Transverse colon (tissue), 4 donors: ENCODE results near the gene TAS1R3. TPM values are rescaled to one million over a fixed set of nuclear protein-coding genes. Genes with fewer than 3 reads are reported as not detected.

Source experiments
- DNase-seq: peaks from one replicate; pipeline ENCODE4 v3.0.0-alpha.2; 2019
- H3K27ac ChIP-seq, 4 donors: fragments of 200-600 bp; sonication (generic); 2 replicates each; pipeline ENCODE4 v1.5.1; 2016 to 2018; ENCODE audit warnings: inconsistent platforms in 4 of 4
- H3K27me3 ChIP-seq: fragments of 200-600 bp; sonication (generic); 2 replicates; pipeline ENCODE4 v1.5.1; 2017; ENCODE audit warnings: inconsistent platforms
- H3K36me3 ChIP-seq, 4 donors: fragments of 200-600 bp; sonication (generic); 2 replicates each; pipeline ENCODE4 v1.5.1; 2017 to 2019; ENCODE audit warnings: inconsistent platforms in 4 of 4
- H3K4me1 ChIP-seq, 4 donors: fragments of 200-600 bp; sonication (generic); 2 replicates each; pipeline ENCODE4 v1.5.1; 2017 to 2020; ENCODE audit warnings: inconsistent platforms in 4 of 4
- H3K4me3 ChIP-seq, 4 donors: fragments of 200-600 bp; sonication (generic); 1 replicate in 1 of 4; 2 replicates in 3 of 4; pipeline versions ENCODE4 v1.5.1 to v1.6.1; 2017 to 2019; ENCODE audit warnings: inconsistent platforms in 4 of 4
- H3K9me3 ChIP-seq, 2 donors: fragments of 200-600 bp; sonication (generic); 2 replicates each; pipeline ENCODE4 v1.5.1; 2017 to 2019; ENCODE audit warnings: inconsistent platforms in 2 of 2
- CTCF ChIP-seq, 5 experiments: fragments of 200-600 bp in 3 of 5; fragments of 450-650 bp in 2 of 5; sonication (generic) in 3 of 5; IDR thresholded peaks; 1 replicate in 2 of 5; 2 replicates in 3 of 5; pipeline ENCODE4 v1.5.1; 2016 to 2017; ENCODE audit warnings: antibody characterized with exemption in 5 of 5, inconsistent platforms in 3 of 5, mild to moderate bottlenecking in 2 of 5, moderate library complexity in 1 of 5
- EP300 ChIP-seq: sonication (generic); formaldehyde crosslinking; IDR thresholded peaks from one replicate; pipeline ENCODE4 v1.6.1; 2017; ENCODE audit warnings: antibody characterized with exemption, low read depth
- POLR2A ChIP-seq: fragments of 450-650 bp; IDR thresholded peaks from one replicate; pipeline ENCODE4 v1.6.1; 2016; ENCODE audit warnings: antibody characterized with exemption, mild to moderate bottlenecking, moderate library complexity
- POLR2AphosphoS5 ChIP-seq, 3 donors: sonication (generic); formaldehyde crosslinking; IDR thresholded peaks; one replicate each; pipeline ENCODE4 v1.6.1; 2016; ENCODE audit warnings: antibody characterized with exemption in 3 of 3
- WGBS, 2 donors: methylation state at CpG; one replicate each; pipeline ENCODE4 v1.1.5; 2018; ENCODE audit warnings: low coverage in 1 of 2; 5-methylcytosine and 5-hydroxymethylcytosine counted together
- in situ Hi-C, 4 donors: fragments of 200-750 bp; cut with MboI; loops; one replicate each; pipeline versions ENCODE4 v1.15.0 to v1.15.1; 2017; ENCODE audit warnings: low sequenced_read_pairs in 3 of 4, low pct_ligation_motif_present in 1 of 4, low pct_unique_long_range_greater_than_20kb in 1 of 4
- intact Hi-C: fragments of 100-400 bp; cut with DNase I; formaldehyde crosslinking; loops from one replicate; pipeline ENCODE4 v1.15.1; 2023; ENCODE audit warnings: low total_unique reads
- total RNA-seq, 4 donors: library from RNA; depleted of rRNA; stranded (reverse); fragments of >200 nt; gene quantifications; one replicate each; pipeline ENCODE4 v1.1.0, GENCODE V29; 2016

Gene TAS1R3
- total RNA-seq, 4 donors from 2014 or later: 0.40 to 2.0 (median 1.9) TPM; not detected in 1

- Histone ChIP-seq H3K27ac (peak overlapping the region; percentile 86 to 92 (median 89)), H3K4me1 (peaks cover 15 to 66% (median 34%) of the 10 kb centered on the region in 4 donors), H3K36me3 (no peaks in the 10 kb centered on the region), H3K4me3 (no peak overlapping the region), H3K9me3 (no peaks in the 10 kb centered on the region), H3K27me3 (peaks cover 54% of the 10 kb centered on the region)
- 46 to 50% methylated on average over 4 to 6 of the region's 6 CpGs for WGBS, 2 donors
- no peak for TF ChIP-seq CTCF (IDR thresholded peaks at IDR 0.05)
- TF ChIP-seq POLR2AphosphoS5 (IDR thresholded peaks at IDR 0.05): no peak
- TF ChIP-seq POLR2A: no peak
- no peak for TF ChIP-seq EP300
- in situ Hi-C loops (no loop called here), intact Hi-C loops (no loop called here)
- DNase-seq: no peak
Observed at GRCh38 chr1:1359308-1359663, 28.2 kb downstream of the TAS1R3 start.

GRCh38 chr1:1359664-1360468 lies 28.8 kb downstream of the TAS1R3 start:
- H3K4me3 ChIP-seq: no peak overlapping the region
- H3K36me3 ChIP-seq: no peaks in the 10 kb centered on the region
- peak overlapping the region; percentile 86 to 92 (median 89) for H3K27ac ChIP-seq
- no peak for DNase-seq
- WGBS, 2 donors: 55% methylated on average over 18 of the region's 28 CpGs; no CpG with 5 or more reads in 1 of the 2 donors
- intact Hi-C loops: no loop called here
- peaks cover 49% of the 10 kb centered on the region for H3K27me3 ChIP-seq
- no peaks in the 10 kb centered on the region for H3K9me3 ChIP-seq
- in situ Hi-C loops: no loop called here
- peaks cover 15 to 60% (median 30%) of the 10 kb centered on the region in 4 donors for H3K4me1 ChIP-seq
- no peak for TF ChIP-seq POLR2A
- no peak for TF ChIP-seq EP300
- no peak for TF ChIP-seq POLR2AphosphoS5 (IDR thresholded peaks at IDR 0.05)
- TF ChIP-seq CTCF (IDR thresholded peaks at IDR 0.05): no peak

GRCh38 chr1:1360506-1361169 lies 29.6 kb downstream of the TAS1R3 start:
- peak; percentile 57 for DNase-seq
- WGBS, 2 donors: 59 to 76% methylated on average over 8 to 20 of the region's 20 CpGs
- H3K27me3 ChIP-seq: peaks cover 41% of the 10 kb centered on the region
- H3K4me1 ChIP-seq: peaks cover 12 to 52% (median 22%) of the 10 kb centered on the region in 4 donors
- no peaks in the 10 kb centered on the region for H3K36me3 ChIP-seq
- intact Hi-C loops: no loop called here
- in situ Hi-C loops: no loop called here
- H3K27ac ChIP-seq: peak overlapping the region; percentile 86 to 92 (median 89)
- TF ChIP-seq CTCF (IDR thresholded peaks at IDR 0.05): no peak
- no peak for TF ChIP-seq POLR2A
- peak; percentile 32 to 37 (median 35) for TF ChIP-seq POLR2AphosphoS5 (IDR thresholded peaks at IDR 0.05)
- TF ChIP-seq EP300: no peak
- H3K9me3 ChIP-seq: no peaks in the 10 kb centered on the region
- no peak overlapping the region for H3K4me3 ChIP-seq

- H3K9me3 ChIP-seq: no peaks in the 10 kb centered on the region
- no peak overlapping the region for H3K4me3 ChIP-seq
- H3K27ac ChIP-seq: peak overlapping the region; percentile 86 to 92 (median 89)
- H3K36me3 ChIP-seq: no peaks in the 10 kb centered on the region
- 74% methylated on average over 33 of the region's 35 CpGs; no CpG with 5 or more reads in 1 of the 2 donors for WGBS, 2 donors
- TF ChIP-seq POLR2A (no peak), EP300 (no peak), CTCF (IDR thresholded peaks at IDR 0.05) (no peak), POLR2AphosphoS5 (IDR thresholded peaks at IDR 0.05) (no peak)
- intact Hi-C loops: no loop called here
- in situ Hi-C loops: no loop called here
- no peak for DNase-seq
- H3K4me1 ChIP-seq: peaks cover 6 to 45% (median 15%) of the 10 kb centered on the region in 4 donors
- peaks cover 38% of the 10 kb centered on the region for H3K27me3 ChIP-seq
Observed at GRCh38 chr1:1361233-1361981, 30.3 kb downstream of the TAS1R3 start.
